ENCODE measurements around the gene CALML6.

The CALML6 gene

DNA sequence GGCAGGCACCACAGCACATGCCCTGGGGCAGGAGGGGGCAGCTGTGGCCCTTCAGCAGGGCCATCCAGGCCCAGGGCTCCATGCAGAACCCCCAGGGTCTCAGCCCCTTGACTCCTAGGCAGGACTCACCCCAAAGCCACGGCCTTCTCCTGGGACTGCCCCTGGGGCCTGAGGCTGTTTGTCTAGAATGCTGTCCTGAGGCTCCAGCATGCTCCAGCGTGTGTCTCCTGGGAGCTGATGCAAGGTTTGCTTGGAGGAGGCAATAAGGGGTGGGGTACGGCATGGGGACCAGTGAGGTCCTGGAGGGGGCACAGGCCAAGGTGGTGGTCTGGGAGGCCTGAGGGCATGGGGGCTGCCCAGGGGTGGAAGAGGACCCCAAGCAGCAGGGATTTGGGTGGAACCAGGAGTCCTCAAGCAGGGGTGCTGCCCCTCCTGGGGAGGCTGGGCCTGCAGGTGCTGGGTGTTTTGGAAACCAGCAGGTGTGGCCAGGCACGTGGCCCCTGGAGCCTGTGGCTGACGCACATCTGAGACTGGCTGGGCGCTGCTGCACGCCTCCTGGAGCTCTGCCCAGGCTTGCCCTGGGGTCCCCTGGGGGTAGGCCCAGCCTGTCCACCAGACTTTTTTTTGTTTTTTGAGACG is 7.8 kb upstream of the CALML6 start:
- DNase-seq (ENCODE audit: low read depth) = no peak
- no peak for TF ChIP-seq CTCF (conservative IDR thresholded peaks at IDR 0.05; ENCODE audit: low read depth, low read length)
- H3K4me3 ChIP-seq (ENCODE audit: low read depth, low read length) = no peak overlapping the region

DNA sequence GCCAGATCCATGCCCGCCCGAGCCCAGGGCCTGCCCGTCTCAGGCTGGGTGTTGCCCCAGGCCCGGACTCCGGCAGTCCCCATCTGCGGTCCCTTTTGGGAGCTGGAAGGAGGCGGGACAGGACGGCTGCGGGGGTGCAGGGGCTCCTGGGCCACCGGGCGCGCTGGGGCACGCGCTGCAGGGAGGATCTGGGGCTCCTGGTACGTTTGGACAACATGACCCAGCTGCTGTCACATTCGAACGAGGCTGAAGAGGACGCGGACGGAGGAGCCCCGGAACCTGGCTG is 6.6 kb upstream of the CALML6 start:
- H3K4me3 ChIP-seq (ENCODE audit: low read depth, low read length) = peak overlapping the region; percentile 70
- no peak for DNase-seq (ENCODE audit: low read depth)
- TF ChIP-seq CTCF (conservative IDR thresholded peaks at IDR 0.05; ENCODE audit: low read depth, low read length) = no peak

GRCh38 chr1:1910033-1910465 is 5.0 kb upstream of the CALML6 start:
- DNase-seq (ENCODE audit: low read depth) = no peak
- TF ChIP-seq CTCF (conservative IDR thresholded peaks at IDR 0.05; ENCODE audit: low read depth, low read length) = no peak
- no peak overlapping the region for H3K4me3 ChIP-seq (ENCODE audit: low read depth, low read length)

DNA sequence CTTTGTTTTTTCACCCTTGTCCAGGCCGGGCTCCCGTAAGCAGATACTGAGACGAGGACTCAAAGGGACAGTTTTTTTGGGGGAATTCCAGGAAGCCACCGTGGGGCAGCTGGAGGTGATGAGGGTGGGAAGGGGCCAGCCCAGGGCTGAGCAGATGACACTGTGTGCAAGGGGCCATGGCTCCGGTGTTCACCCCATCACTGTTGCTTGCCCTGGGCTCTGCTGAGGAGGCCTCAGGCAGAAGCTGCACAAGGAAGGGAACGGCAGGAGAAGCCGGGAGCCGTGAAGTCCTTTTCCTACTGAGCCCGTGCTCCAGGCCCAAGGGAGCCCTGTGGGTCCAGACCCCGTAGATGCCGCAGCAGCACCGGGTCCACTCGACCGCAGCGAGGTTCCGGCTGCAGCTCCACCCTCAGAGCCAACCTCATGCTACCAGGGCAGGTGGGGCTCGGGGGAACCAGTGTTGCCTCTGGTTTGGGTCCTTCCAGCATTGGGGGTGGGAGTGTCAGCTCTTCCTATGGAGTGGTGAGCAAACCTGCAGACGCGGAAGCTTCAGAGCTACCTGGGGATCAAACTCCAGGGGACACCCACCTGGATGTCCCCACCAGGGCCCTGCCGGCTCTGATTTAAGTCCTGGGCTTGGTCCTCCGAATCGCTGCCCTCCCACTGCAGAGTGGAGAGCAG is 4.3 kb upstream of the CALML6 start:
- H3K4me3 ChIP-seq (ENCODE audit: low read depth, low read length) = no peak overlapping the region
- no peak for TF ChIP-seq CTCF (conservative IDR thresholded peaks at IDR 0.05; ENCODE audit: low read depth, low read length)
- DNase-seq (ENCODE audit: low read depth) = no peak

- H3K4me3 ChIP-seq (ENCODE audit: low read depth, low read length) = no peak overlapping the region
- no peak for TF ChIP-seq CTCF (conservative IDR thresholded peaks at IDR 0.05; ENCODE audit: low read depth, low read length)
- DNase-seq (ENCODE audit: low read depth) = no peak
Measured at GRCh38 chr1:1911350-1912041, 3.6 kb upstream of the CALML6 start.

GRCh38 chr1:1914101-1914970 is 724 bp upstream of the CALML6 start:
- TF ChIP-seq CTCF (conservative IDR thresholded peaks at IDR 0.05; ENCODE audit: low read depth, low read length) = no peak
- H3K4me3 ChIP-seq (ENCODE audit: low read depth, low read length) = no peak overlapping the region
- no peak for DNase-seq (ENCODE audit: low read depth)

Data from choroid plexus epithelial cell (primary cell).